ENCODE results near the gene CDK4.
"Not testable (repeated sequence)": the region's sequence is repeated elsewhere in the genome, so short reads cannot be mapped to it uniquely, and the experiment has no call there.

The CDK4 gene

GRCh38 chr12:57751788-57752667, at the start of gene CDK4:
Gene CDK4 (minus strand): TSS chr12:57752310. CDS start chr12:57751717, 593 bp downstream.
- peak; percentile 100 for DNase-seq (ENCODE audit: low read depth)

DNA sequence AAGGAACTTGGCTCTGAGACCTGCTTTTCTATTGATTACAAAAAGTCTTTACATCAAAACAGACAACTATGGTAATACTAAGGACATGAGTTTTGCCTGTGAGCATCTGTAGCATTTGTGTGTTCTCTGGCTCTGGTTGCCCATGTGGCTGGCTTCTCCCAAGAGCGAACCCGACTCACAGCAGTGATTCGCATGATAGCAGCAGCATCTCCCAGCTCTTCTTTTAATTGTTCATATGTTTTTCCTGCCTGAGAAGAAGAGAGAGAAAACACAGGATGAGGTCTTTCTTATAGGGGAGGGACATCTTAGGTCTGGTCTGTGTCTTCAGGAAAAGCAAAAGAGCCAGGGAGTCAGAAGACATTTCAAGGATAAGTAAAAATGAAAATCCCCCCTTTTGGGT, 48.9 kb upstream of the CDK4 start:
- DNase-seq (ENCODE audit: low read depth): no peak

DNA sequence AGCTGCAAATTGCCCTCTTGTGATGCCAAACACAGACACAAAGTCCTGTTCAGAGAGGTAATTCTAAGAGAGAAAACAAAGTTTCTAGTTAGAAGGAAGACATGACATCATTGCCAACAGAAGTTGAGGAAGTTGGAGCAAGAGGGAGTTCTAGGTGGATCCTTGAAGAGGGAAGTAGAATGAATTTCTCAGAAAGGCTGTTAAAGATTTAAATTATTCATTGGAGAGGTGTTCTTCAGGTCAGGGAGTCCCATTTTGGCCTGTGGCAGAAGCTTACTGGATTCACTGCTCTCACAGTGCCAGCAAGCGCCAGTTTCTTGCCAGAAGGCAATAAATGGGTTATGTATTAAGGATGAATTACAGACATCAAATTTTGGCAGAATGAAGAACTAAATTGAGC, 45.8 kb upstream of the CDK4 start:
- no peak for DNase-seq (ENCODE audit: low read depth)

DNA sequence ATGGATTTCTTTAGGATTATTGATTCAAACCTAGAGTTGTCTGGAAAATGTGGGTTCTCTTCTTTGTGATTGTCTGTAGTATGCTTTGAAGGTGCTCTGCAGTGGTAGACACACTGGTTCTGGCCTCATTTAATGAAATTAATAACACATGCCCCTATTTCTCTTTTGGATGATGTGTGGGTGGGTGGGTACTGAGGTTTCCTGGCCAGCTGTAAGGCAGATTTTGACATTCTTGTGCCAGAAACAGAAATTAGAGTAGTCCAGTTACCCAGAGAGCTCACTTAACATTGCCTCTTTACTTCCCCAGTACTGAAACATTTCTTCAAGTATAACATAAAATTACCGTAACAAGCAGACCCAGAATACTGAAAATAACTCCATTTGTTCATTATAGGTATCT, 44.9 kb upstream of the CDK4 start:
- DNase-seq (ENCODE audit: low read depth): no peak

GRCh38 chr12:57795354-57795753, 43.2 kb upstream of the CDK4 start:
- no peak for DNase-seq (ENCODE audit: low read depth)

DNA sequence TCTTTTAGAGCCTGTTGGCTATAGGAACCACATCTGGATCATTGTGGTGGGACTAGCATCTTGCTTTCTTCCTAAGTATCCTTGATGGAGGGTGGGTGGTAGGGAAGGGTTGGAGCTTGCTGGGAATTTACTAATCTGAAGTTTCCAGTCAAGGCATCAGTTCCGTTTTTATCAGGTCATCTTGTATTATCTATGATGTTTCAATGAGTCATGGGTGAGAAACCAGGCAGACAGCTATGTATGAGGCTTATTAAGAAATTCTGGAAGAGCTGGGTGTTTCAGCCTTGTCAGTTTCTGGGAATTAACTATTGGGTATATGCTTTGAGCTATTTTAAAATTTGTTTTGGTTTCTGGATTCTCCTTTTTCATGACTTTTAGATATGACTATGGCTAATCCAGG, 41.8 kb upstream of the CDK4 start:
- peak; percentile 51 for DNase-seq (ENCODE audit: low read depth)

- DNase-seq (ENCODE audit: low read depth): no peak
These were observed 31.8 kb upstream of the CDK4 start for GRCh38 chr12:57783861-57784260.

- no peak for DNase-seq (ENCODE audit: low read depth)
These were observed 31.3 kb upstream of the CDK4 start for GRCh38 chr12:57783466-57783801.

- DNase-seq (ENCODE audit: low read depth): peak; percentile 93
These were observed 30.7 kb upstream of the CDK4 start, which contains the start of gene TSFM for GRCh38 chr12:57782608-57783465. Gene TSFM (plus strand): TSS chr12:57782787. CDS start chr12:57782802, 15 bp downstream.

- no peak for DNase-seq (ENCODE audit: low read depth)
These were observed 30.1 kb upstream of the CDK4 start for GRCh38 chr12:57782243-57782607.

DNA sequence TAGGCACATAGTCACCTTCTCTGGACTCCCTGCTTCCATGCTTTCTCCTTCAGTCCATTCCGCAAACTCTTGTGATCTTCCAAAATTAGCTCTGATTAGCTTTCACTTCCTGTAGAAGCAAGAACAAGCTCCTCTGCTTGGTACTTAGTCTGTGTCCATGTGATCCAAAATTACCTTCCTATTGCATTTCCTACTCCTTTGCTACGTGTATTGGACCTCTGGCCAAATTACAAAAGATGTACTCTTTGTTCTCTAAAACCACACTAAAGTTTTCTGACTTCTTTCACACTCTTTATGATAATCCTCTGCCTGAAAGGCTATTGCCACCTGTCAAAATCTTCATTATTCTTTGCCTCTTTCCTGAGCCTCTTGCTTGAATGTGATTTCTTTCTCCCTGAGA, 29.7 kb upstream of the CDK4 start:
- DNase-seq (ENCODE audit: low read depth): no peak

DNA sequence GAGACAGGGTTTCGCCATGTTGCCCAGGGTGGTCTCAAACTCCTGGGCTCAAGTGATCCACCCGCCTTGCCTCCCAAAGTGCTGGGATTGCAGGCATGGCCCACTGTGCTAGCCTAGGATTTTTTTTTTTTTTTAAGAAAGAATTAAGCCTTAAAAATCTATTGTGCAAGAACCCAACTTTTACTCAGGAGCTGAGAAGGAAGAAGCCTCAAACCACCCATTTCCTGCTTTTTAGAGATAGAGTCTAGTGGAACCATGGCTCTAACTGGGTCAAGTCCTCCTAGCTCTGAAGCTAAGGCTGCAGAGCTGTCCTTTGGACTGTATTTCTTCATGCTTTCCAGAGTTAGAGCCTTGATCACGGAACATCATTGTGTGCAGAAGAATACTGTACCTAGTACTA, 29.1 kb upstream of the CDK4 start:
- no peak for DNase-seq (ENCODE audit: low read depth)

- DNase-seq (ENCODE audit: low read depth): no peak
These were observed 28.3 kb upstream of the CDK4 start for GRCh38 chr12:57780284-57780897.

DNA sequence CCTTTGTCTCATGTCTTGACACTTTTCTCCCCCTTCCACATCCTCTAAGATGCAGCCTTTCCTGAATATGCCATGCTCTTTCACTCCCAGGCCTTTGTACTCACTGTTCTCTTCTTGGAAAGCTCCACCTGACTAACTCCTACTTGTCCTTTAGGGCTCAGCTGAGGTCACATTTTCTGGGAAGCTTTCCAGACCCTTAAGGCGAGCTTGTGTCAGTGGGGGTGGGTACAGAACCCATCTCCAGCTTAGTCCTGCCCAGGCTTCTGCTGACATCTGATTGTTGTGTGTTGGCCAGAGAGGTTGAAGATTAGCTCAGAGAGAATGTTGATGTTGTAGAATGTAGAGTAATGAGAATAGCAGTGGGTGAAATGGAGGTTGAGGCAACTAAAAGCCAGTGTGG, 27.6 kb upstream of the CDK4 start:
- no peak for DNase-seq (ENCODE audit: low read depth)

- no peak for DNase-seq (ENCODE audit: low read depth)
These were observed 25.8 kb upstream of the CDK4 start for GRCh38 chr12:57777911-57778310.

- DNase-seq (ENCODE audit: low read depth): no peak
These were observed 25.3 kb upstream of the CDK4 start for GRCh38 chr12:57777367-57777766.

GRCh38 chr12:57776247-57776587, 24.1 kb upstream of the CDK4 start:
- DNase-seq (ENCODE audit: low read depth): no peak

DNA sequence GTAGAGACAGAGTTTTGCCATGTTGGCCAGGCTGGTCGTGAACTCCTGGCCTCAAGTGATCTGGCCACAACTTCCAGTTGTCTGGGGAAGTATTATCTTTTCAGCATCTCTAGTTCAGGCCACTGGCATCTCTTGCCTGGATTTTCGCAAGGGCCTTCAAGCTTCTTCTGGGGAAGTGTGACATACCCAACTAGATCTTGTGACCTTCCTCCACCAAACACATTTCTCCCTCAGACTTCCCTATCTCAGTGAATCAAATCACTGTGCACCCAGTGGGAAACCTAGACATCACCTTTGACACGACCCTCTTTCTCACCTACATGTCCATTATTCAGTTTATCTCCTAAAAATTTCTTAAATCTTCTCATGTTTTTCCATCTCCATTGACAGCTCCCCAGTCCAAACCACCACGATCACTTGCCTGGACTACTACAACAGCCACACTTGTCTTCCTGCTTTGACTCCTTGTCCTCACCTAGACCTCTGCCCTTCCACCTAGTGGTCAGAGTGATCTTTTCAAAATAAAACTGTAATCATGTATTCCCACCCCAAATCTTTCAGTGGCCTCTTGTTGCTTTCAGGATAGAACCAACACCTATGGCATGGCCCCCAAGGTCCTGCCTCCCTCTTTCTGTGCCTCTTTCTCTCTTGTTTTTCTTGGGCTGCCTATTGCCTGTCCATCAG, 23.6 kb upstream of the CDK4 start:
- DNase-seq (ENCODE audit: low read depth): no peak

GRCh38 chr12:57775044-57775443, 22.9 kb upstream of the CDK4 start:
- DNase-seq (ENCODE audit: low read depth): no peak

DNA sequence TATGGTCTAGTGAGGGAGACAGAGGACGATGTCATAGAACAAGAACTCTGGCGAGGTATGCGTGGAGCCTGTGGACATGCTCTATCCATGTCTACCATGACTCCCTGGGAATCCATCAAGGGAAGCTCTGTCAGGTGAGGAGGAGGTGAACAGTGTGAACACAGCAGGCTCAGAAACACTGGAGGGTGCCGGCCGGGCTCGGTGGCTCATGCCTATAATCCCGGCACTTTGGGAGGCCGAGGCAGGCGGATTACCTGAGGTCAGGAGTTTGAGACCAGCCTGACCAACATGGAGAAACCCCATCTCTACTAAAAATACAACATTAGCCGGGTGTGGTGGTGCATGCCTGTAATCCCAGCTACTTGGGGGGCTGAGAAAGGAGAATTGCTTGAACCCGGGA, 22.5 kb upstream of the CDK4 start:
- not testable (repeated sequence) for DNase-seq (ENCODE audit: low read depth)

GRCh38 chr12:57772429-57773322, 20.6 kb upstream of the CDK4 start, which contains the start of gene EEF1AKMT3:
Gene EEF1AKMT3 (plus strand): TSS chr12:57772614. CDS start chr12:57772725, 111 bp downstream.
- DNase-seq (ENCODE audit: low read depth): peak; percentile 39
